ENCODE measurements around the gene ABCA6. TPM values are rescaled to one million over a fixed set of nuclear protein-coding genes. Genes with fewer than 3 reads are reported as not detected.
A peak's percentile ranks its signal among the peaks of the same experiment; 100 is the strongest.

ABCA6 gene, protein sequence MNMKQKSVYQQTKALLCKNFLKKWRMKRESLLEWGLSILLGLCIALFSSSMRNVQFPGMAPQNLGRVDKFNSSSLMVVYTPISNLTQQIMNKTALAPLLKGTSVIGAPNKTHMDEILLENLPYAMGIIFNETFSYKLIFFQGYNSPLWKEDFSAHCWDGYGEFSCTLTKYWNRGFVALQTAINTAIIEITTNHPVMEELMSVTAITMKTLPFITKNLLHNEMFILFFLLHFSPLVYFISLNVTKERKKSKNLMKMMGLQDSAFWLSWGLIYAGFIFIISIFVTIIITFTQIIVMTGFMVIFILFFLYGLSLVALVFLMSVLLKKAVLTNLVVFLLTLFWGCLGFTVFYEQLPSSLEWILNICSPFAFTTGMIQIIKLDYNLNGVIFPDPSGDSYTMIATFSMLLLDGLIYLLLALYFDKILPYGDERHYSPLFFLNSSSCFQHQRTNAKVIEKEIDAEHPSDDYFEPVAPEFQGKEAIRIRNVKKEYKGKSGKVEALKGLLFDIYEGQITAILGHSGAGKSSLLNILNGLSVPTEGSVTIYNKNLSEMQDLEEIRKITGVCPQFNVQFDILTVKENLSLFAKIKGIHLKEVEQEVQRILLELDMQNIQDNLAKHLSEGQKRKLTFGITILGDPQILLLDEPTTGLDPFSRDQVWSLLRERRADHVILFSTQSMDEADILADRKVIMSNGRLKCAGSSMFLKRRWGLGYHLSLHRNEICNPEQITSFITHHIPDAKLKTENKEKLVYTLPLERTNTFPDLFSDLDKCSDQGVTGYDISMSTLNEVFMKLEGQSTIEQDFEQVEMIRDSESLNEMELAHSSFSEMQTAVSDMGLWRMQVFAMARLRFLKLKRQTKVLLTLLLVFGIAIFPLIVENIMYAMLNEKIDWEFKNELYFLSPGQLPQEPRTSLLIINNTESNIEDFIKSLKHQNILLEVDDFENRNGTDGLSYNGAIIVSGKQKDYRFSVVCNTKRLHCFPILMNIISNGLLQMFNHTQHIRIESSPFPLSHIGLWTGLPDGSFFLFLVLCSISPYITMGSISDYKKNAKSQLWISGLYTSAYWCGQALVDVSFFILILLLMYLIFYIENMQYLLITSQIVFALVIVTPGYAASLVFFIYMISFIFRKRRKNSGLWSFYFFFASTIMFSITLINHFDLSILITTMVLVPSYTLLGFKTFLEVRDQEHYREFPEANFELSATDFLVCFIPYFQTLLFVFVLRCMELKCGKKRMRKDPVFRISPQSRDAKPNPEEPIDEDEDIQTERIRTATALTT (N-terminal part only)
- total RNA-seq: 100 to 1,000 TPM in 1 of 2 donors, 10 to 100 TPM in 1; 31.6 to 200 TPM
- 10 to 100 TPM in 1 of 2 donors, 1 to 10 TPM in 1; 7.8 to 39.8 TPM for polyA plus RNA-seq
- long read RNA-seq, donor 1, partial matches to known transcripts: 9 of 17 reads
- long read RNA-seq, donor 1, other reads (novel, unspliced or antisense): 4 of 17 reads
- long read RNA-seq, donor 2, partial matches to known transcripts: 11 of 22 reads
- long read RNA-seq, donor 2, other reads (novel, unspliced or antisense): 10 of 22 reads

- no peaks in the 10 kb centered on the region for H3K4me1 ChIP-seq (ENCODE audit: control insufficient read depth in 1 of 2, insufficient read depth in 2 of 2, low read length in 2 of 2)
- ATAC-seq (ENCODE audit: low FRiP score): peak; percentile 80
- no peaks in the 10 kb centered on the region for H3K36me3 ChIP-seq (ENCODE audit: control insufficient read depth in 1 of 2, insufficient read depth in 2 of 2, low read length in 1 of 2)
- no peak for DNase-seq
- intact Hi-C loops (cut with DNase I): no loop called here
- WGBS, 2 donors: 45 to 47% methylated on average over 4 of the region's 4 CpGs
- H3K9me3 ChIP-seq (ENCODE audit: control insufficient read depth, low read length): no peaks in the 10 kb centered on the region
- no peak within 1 kb of the TSS for H3K27ac ChIP-seq (ENCODE audit: low read depth in 1 of 2, low read length in 2 of 2)
- H3K4me3 ChIP-seq (ENCODE audit: low read length in 2 of 2): no peak within 1 kb of the TSS
- H3K27me3 ChIP-seq (ENCODE audit: control insufficient read depth in 1 of 2, insufficient read depth in 2 of 2, low read length in 1 of 2): no peaks in the 10 kb centered on the region
These were observed at the start of gene ABCA6 for GRCh38 chr17:69141431-69142174. ABCA6 (minus strand) TSS chr17:69141895; CDS start chr17:69140703, 1,192 bp downstream.

- no peaks in the 10 kb centered on the region for H3K4me1 ChIP-seq (ENCODE audit: control insufficient read depth in 1 of 2, insufficient read depth in 2 of 2, low read length in 2 of 2)
- intact Hi-C loops (cut with DNase I): no loop called here
- H3K4me3 ChIP-seq (ENCODE audit: low read length in 2 of 2): no peak overlapping the region
- H3K27me3 ChIP-seq (ENCODE audit: control insufficient read depth in 1 of 2, insufficient read depth in 2 of 2, low read length in 1 of 2): no peaks in the 10 kb centered on the region
- 64 to 65% methylated on average over 2 of the region's 2 CpGs for WGBS, 2 donors
- H3K9me3 ChIP-seq (ENCODE audit: control insufficient read depth, low read length): no peaks in the 10 kb centered on the region
- no peak overlapping the region for H3K27ac ChIP-seq (ENCODE audit: low read depth in 1 of 2, low read length in 2 of 2)
- ATAC-seq (ENCODE audit: low FRiP score) (no peak), DNase-seq (no peak)
- H3K36me3 ChIP-seq (ENCODE audit: control insufficient read depth in 1 of 2, insufficient read depth in 2 of 2, low read length in 1 of 2): no peaks in the 10 kb centered on the region
These were observed 47.1 kb upstream of the ABCA6 start for GRCh38 chr17:69188796-69189195.

DNA sequence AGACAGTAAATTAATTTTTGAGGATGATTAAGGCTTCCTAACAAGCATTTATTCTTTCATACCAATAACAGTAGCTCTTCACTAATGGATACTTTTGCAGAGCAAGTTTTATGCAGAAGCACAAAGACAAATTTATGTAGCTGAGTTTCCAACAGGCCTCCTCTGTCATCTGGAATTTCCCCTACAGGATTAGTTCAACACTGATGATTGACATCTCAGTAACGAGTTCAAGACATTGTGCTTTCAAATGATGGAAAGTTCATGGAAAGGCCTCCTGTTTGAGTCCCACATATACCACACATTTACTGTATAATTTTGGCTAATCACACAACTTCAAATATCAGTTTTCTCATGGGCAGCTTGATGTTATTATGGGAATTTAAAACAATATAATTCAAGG lies 46.4 kb upstream of the ABCA6 start:
- no peak overlapping the region for H3K4me3 ChIP-seq (ENCODE audit: low read length in 2 of 2)

GRCh38 chr17:69187294-69187693 lies 45.6 kb upstream of the ABCA6 start:
- Histone ChIP-seq H3K4me3 (ENCODE audit: low read length in 2 of 2) (no peak overlapping the region), H3K4me1 (ENCODE audit: control insufficient read depth in 1 of 2, insufficient read depth in 2 of 2, low read length in 2 of 2) (no peaks in the 10 kb centered on the region), H3K27ac (ENCODE audit: low read depth in 1 of 2, low read length in 2 of 2) (no peak overlapping the region), H3K9me3 (ENCODE audit: control insufficient read depth, low read length) (no peaks in the 10 kb centered on the region), H3K36me3 (ENCODE audit: control insufficient read depth in 1 of 2, insufficient read depth in 2 of 2, low read length in 1 of 2) (no peaks in the 10 kb centered on the region), H3K27me3 (ENCODE audit: control insufficient read depth in 1 of 2, insufficient read depth in 2 of 2, low read length in 1 of 2) (no peaks in the 10 kb centered on the region)
- no peak for DNase-seq
- intact Hi-C loops (cut with DNase I): no loop called here
- no peak for ATAC-seq (ENCODE audit: low FRiP score)

More for the DNA sequence above, 46.4 kb upstream of the ABCA6 start:
- no peak for ATAC-seq (ENCODE audit: low FRiP score)
- Histone ChIP-seq H3K27ac (ENCODE audit: low read depth in 1 of 2, low read length in 2 of 2) (no peak overlapping the region), H3K9me3 (ENCODE audit: control insufficient read depth, low read length) (no peaks in the 10 kb centered on the region), H3K27me3 (ENCODE audit: control insufficient read depth in 1 of 2, insufficient read depth in 2 of 2, low read length in 1 of 2) (no peaks in the 10 kb centered on the region), H3K36me3 (ENCODE audit: control insufficient read depth in 1 of 2, insufficient read depth in 2 of 2, low read length in 1 of 2) (no peaks in the 10 kb centered on the region), H3K4me1 (ENCODE audit: control insufficient read depth in 1 of 2, insufficient read depth in 2 of 2, low read length in 2 of 2) (no peaks in the 10 kb centered on the region)
- DNase-seq: no peak
- intact Hi-C loops (cut with DNase I): no loop called here
- WGBS, 2 donors: 29 to 41% methylated on average over 1 of the region's 1 CpG

DNA sequence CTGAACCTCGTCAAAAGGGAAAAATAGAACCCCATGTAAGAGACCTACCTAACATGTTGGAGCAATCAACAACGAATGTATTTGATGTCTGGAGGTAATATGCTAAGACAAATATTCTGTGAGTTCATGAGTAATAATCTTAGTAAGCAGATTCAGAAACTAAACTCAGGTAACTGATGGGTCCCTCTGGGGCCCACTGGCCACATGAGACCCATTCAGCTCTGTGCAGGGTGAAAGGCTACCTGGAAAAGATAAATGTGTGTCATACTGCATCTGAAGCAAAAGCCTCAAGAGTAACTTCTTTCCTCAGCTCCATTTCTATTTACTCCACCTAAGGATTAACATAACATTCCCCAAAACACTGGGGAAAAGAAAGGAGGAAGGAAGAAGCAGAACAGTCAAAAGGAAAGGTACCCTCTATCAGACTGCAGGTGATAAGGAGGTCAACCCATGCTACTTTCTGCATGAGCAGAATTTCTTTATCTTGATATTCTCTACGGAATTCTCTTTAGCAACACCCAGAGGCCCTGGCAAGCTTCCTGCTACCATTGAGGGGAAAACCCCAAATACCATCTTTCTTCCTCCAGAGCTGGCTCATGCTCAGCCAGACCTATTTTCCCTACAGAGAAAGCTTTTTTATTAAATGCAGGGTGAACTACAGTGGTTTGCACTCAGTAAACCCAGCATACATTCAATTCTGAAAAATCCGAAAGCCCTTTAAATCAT lies 37.7 kb upstream of the ABCA6 start:
- no peak overlapping the region for H3K4me3 ChIP-seq (ENCODE audit: low read length in 2 of 2)
- WGBS, 2 donors: 64 to 69% methylated on average over 4 of the region's 4 CpGs
- H3K9me3 ChIP-seq (ENCODE audit: control insufficient read depth, low read length): no peaks in the 10 kb centered on the region
- H3K27ac ChIP-seq (ENCODE audit: low read depth in 1 of 2, low read length in 2 of 2): no peak overlapping the region
- H3K36me3 ChIP-seq (ENCODE audit: control insufficient read depth in 1 of 2, insufficient read depth in 2 of 2, low read length in 1 of 2): no peaks in the 10 kb centered on the region
- DNase-seq (peak in 1 of 2 donors; percentile 39), ATAC-seq (ENCODE audit: low FRiP score) (no peak)
- no peaks in the 10 kb centered on the region for H3K27me3 ChIP-seq (ENCODE audit: control insufficient read depth in 1 of 2, insufficient read depth in 2 of 2, low read length in 1 of 2)
- H3K4me1 ChIP-seq (ENCODE audit: control insufficient read depth in 1 of 2, insufficient read depth in 2 of 2, low read length in 2 of 2): no peaks in the 10 kb centered on the region
- intact Hi-C loops (cut with DNase I): no loop called here

GRCh38 chr17:69176457-69176795 lies 34.7 kb upstream of the ABCA6 start:
- ATAC-seq (ENCODE audit: low FRiP score) (no peak), DNase-seq (no peak)
- Histone ChIP-seq H3K4me3 (ENCODE audit: low read length in 2 of 2) (no peak overlapping the region), H3K9me3 (ENCODE audit: control insufficient read depth, low read length) (no peaks in the 10 kb centered on the region), H3K36me3 (ENCODE audit: control insufficient read depth in 1 of 2, insufficient read depth in 2 of 2, low read length in 1 of 2) (no peaks in the 10 kb centered on the region), H3K27ac (ENCODE audit: low read depth in 1 of 2, low read length in 2 of 2) (no peak overlapping the region), H3K27me3 (ENCODE audit: control insufficient read depth in 1 of 2, insufficient read depth in 2 of 2, low read length in 1 of 2) (no peaks in the 10 kb centered on the region), H3K4me1 (ENCODE audit: control insufficient read depth in 1 of 2, insufficient read depth in 2 of 2, low read length in 2 of 2) (no peaks in the 10 kb centered on the region)
- WGBS, 2 donors: 78 to 85% methylated on average over 1 of the region's 1 CpG
- intact Hi-C loops (cut with DNase I): no loop called here

DNA sequence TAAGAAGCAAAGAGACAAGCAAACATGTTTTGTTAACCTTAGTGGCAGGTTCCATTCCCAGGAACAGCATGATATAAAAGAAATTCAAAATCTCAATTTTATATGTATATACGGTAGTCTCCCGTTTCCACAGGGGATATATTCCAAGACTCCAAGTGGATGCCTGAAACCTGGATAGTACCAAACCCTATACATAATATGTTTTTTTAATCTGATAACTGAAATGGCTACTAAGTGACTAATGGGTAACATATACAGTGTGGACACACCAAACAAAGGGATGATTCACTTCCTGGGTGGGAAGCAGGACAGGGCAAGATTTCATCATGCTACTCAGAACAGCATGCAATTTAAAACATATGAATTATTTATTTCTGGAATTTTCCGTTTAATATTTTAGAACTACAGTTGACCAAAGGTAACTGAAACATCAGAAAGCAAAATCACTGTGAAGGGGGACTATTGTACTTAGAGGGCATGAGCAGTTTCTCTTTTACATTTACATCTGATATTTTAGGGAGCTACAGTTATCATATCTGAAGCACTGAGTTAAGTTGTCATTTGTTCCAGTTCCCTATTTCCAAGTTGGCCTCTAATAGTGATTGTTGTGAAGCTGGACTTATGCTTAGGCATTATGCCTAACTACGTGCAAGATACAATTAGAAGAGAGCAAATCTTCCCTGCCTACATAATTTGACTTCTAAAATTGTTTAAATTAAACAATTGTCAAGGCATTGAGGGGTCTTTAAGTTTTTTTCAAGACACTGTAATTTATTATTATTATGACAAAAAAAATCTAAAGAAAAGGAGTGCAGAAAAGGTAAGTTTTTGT lies 34.1 kb upstream of the ABCA6 start:
- ATAC-seq (ENCODE audit: low FRiP score): no peak
- Histone ChIP-seq H3K4me3 (ENCODE audit: low read length in 2 of 2) (no peak overlapping the region), H3K36me3 (ENCODE audit: control insufficient read depth in 1 of 2, insufficient read depth in 2 of 2, low read length in 1 of 2) (no peaks in the 10 kb centered on the region), H3K27me3 (ENCODE audit: control insufficient read depth in 1 of 2, insufficient read depth in 2 of 2, low read length in 1 of 2) (no peaks in the 10 kb centered on the region), H3K27ac (ENCODE audit: low read depth in 1 of 2, low read length in 2 of 2) (no peak overlapping the region), H3K4me1 (ENCODE audit: control insufficient read depth in 1 of 2, insufficient read depth in 2 of 2, low read length in 2 of 2) (no peaks in the 10 kb centered on the region), H3K9me3 (ENCODE audit: control insufficient read depth, low read length) (no peaks in the 10 kb centered on the region)
- intact Hi-C loops (cut with DNase I): no loop called here
- WGBS, 2 donors: 74 to 78% methylated on average over 4 of the region's 4 CpGs
- DNase-seq: no peak
